Measurements from ENCODE around the gene HAND1.

- TF ChIP-seq POLR2AphosphoS5 (IDR thresholded peaks at IDR 0.05; ENCODE audit: insufficient read depth in 1 of 2, low read depth in 1 of 2), result no peak
- TF ChIP-seq CTCF (IDR thresholded peaks at IDR 0.05), result no peak
These were observed 7.9 kb upstream of the HAND1 start for GRCh38 chr5:154485850-154486426.
